SJSA1 (cell line): ENCODE data around the gene PRRX1. TPM values are rescaled to one million over a fixed set of nuclear protein-coding genes. Genes with fewer than 3 reads are reported as not detected.

ENCODE experiments used
- DNase-seq, 2 experiments: peaks; one replicate each; pipeline ENCODE4 v3.0.0-alpha.2; 2015 to 2020; ENCODE audit warnings: low spot score in 2 of 2, low read depth in 1 of 2
- H3K27ac ChIP-seq: fragments of 250-450 bp; sonication (Bioruptor Pico); 2 replicates; pipeline ENCODE4 v1.5.1; 2020; ENCODE audit warnings: mild to moderate bottlenecking, moderate library complexity
- H3K27me3 ChIP-seq: fragments of 250-450 bp; sonication (Bioruptor Pico); replicated peaks from 2 replicates; pipeline ENCODE4 v1.5.1; 2020; ENCODE audit warnings: mild to moderate bottlenecking, moderate library complexity
- H3K36me3 ChIP-seq: fragments of 250-450 bp; sonication (Bioruptor Pico); 2 replicates; pipeline ENCODE4 v1.5.1; 2020; ENCODE audit warnings: mild to moderate bottlenecking
- H3K4me1 ChIP-seq: fragments of 250-450 bp; sonication (Bioruptor Pico); replicated peaks from 2 replicates; pipeline ENCODE4 v1.6.1; 2021; ENCODE audit warnings: mild to moderate bottlenecking
- H3K4me3 ChIP-seq: fragments of 250-450 bp; sonication (Bioruptor Pico); 2 replicates; pipeline ENCODE4 v1.5.1; 2020; ENCODE audit warnings: mild to moderate bottlenecking
- H3K9me3 ChIP-seq: fragments of 250-450 bp; sonication (Bioruptor Pico); replicated peaks from 2 replicates; pipeline ENCODE4 v1.5.1; 2020; ENCODE audit warnings: mild to moderate bottlenecking
- total RNA-seq: library from RNA; depleted of rRNA; stranded (reverse); fragments of >200 nt; shearing (Covaris generic); gene quantifications from 2 replicates; pipeline ENCODE4 v1.2.3, GENCODE V29; 2014

PRRX1 gene
- total RNA-seq, 1 experiment from 2014 or later, result 1.6 TPM

DNA sequence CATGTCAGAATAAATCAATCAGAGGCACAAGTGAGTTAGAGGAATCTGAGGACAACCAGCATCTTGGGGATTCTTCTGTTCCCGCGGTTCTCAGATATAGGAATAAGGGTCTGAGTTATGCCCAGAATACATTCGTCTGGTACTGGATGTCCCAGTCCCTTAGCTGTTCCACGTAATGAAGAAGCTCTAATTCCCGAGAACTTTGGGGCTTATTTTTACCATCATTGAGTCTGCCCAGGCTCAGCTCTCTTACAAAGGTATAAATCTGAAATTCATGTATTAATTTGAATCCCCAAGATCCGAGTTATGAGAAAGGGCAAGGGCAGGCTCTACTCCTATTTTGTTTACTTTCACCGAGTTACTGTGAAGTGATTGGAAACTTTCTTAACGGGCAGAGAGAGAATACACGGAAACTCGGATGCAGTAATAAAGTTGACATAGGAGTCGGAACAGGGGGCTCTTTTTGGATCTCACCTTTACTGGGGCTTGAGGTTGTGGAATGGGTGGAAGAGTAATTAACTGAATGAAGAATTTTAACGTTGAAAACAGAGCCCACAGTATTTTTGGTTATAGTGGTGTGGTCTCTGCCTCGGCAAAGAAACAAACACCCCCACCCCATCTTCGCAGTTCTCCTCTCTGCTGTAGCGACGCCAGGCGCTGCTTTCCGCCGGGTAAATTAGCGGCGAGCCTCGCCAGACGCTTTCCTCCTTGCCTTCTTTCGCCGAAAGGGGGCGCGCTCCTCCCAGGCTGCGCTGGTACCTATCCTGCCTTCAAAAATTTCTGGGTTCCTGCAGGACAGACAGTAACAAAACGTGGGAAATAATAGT lies 7.1 kb downstream of the PRRX1 start:
- DNase-seq, result no peak
- H3K36me3 ChIP-seq, result no peaks in the 10 kb centered on the region
- H3K4me3 ChIP-seq, result no peak overlapping the region
- H3K4me1 ChIP-seq, result no peaks in the 10 kb centered on the region
- H3K9me3 ChIP-seq, result no peaks in the 10 kb centered on the region
- no peak overlapping the region for H3K27ac ChIP-seq
- H3K27me3 ChIP-seq, result no peaks in the 10 kb centered on the region

DNA sequence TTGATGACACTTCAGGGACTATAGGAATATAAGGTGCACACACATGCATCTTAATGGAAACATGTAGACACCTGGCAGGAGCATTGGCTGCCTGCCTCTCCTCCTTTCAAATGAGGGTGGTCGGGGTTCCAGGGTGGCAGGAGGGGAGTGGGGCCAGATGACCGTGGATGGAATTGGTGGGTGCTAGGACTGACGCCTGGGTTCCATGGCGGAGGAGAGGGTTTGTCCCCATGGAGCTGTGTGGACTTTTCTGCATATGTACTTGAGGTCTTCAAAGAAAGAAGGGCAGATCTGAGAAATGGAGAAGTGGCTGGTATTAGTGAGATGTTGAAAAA lies 7.7 kb downstream of the PRRX1 start:
- Histone ChIP-seq H3K4me3 (no peak overlapping the region), H3K27ac (no peak overlapping the region), H3K36me3 (no peaks in the 10 kb centered on the region), H3K9me3 (no peaks in the 10 kb centered on the region), H3K4me1 (no peaks in the 10 kb centered on the region), H3K27me3 (no peaks in the 10 kb centered on the region)
- no peak for DNase-seq

DNA sequence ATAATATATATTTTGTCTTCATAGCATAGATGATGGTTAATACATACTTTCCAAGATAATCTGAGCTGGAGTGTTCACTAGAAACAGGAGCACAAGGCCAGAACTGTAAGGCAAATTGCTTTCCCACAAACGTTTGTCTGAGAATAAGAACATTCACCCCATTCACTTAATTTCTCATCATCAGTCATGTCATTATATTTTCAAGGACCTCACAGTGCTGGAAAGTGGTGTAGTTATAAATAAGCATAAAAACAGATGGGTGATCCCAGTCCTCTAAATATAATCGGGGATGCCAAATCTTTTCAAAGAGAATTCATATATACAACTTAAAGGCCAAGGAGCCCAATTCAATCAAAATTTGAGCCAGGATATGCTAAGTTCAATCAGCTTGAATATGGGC lies 8.4 kb downstream of the PRRX1 start:
- Histone ChIP-seq H3K4me1 (no peaks in the 10 kb centered on the region), H3K27ac (no peak overlapping the region)
- DNase-seq, result no peak

DNA sequence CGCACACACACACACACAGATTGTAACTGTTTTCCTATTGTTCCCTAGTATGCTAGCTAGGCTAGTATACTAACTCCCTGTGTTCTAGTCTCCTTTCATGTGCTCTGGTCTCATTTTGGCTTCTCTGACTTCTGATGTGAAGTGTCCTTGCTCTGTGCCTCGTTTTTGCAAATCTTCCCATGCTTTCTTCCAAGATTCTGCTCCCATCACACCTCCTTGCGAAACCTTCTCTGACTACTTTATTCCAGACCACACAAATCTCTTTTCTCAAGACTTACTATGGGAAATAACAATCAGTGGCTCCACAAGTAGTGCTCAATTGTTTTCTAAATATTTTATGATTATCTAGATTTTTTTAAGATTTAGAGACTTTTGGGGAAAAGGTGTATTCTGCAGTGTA lies 10.3 kb downstream of the PRRX1 start:
- Histone ChIP-seq H3K27ac (no peak overlapping the region), H3K9me3 (no peaks in the 10 kb centered on the region), H3K4me1 (no peaks in the 10 kb centered on the region), H3K27me3 (no peaks in the 10 kb centered on the region), H3K4me3 (no peak overlapping the region), H3K36me3 (no peaks in the 10 kb centered on the region)
- no peak for DNase-seq

More for the DNA sequence above, 8.4 kb downstream of the PRRX1 start:
- no peaks in the 10 kb centered on the region for H3K36me3 ChIP-seq
- H3K27me3 ChIP-seq, result no peaks in the 10 kb centered on the region
- H3K4me3 ChIP-seq, result no peak overlapping the region
- no peaks in the 10 kb centered on the region for H3K9me3 ChIP-seq

DNA sequence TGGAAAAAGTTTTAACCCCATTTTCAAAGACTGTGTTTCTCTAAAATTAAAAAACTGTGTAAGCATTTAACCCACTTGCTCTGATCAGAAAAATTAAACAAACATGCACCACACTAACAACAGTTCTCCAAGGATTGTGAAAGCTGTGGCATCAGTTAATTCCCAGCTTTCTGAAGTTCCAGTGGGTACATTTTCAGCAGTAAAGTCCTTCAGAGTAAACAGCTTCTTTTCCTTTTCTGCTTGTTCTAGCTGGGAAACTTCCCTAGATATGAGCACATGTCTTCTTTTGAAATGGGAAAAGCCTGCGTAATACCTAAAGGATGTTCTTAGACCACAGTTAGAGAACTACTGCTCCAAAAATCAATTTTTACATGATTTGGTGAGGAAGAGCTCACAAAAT lies 11.1 kb downstream of the PRRX1 start:
- Histone ChIP-seq H3K27me3 (no peaks in the 10 kb centered on the region), H3K4me3 (no peak overlapping the region), H3K9me3 (no peaks in the 10 kb centered on the region), H3K4me1 (no peaks in the 10 kb centered on the region), H3K27ac (no peak overlapping the region), H3K36me3 (no peaks in the 10 kb centered on the region)
- DNase-seq, result no peak

DNA sequence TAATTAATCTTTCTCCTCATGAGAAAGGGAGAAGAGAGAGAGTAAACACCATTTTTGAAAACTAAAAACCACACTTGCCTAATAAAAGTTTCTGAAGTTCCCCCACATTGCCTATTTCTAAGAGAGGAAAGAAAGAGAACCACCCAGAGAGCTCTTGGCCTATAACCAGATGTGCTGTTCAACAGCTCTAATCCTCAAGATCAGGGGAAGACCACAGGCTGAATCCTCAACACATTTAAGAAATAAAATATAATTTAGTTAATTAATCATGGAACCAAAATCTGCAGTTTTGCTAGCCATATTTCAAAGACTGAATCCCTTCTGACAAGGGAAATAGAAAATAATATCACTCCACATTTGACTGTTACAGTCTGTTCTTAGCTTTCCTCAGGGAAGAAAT lies 11.9 kb downstream of the PRRX1 start:
- no peak overlapping the region for H3K4me3 ChIP-seq
- DNase-seq, result no peak
- H3K9me3 ChIP-seq, result no peaks in the 10 kb centered on the region
- H3K27ac ChIP-seq, result no peak overlapping the region
- no peaks in the 10 kb centered on the region for H3K27me3 ChIP-seq
- H3K4me1 ChIP-seq, result no peaks in the 10 kb centered on the region
- H3K36me3 ChIP-seq, result no peaks in the 10 kb centered on the region

DNA sequence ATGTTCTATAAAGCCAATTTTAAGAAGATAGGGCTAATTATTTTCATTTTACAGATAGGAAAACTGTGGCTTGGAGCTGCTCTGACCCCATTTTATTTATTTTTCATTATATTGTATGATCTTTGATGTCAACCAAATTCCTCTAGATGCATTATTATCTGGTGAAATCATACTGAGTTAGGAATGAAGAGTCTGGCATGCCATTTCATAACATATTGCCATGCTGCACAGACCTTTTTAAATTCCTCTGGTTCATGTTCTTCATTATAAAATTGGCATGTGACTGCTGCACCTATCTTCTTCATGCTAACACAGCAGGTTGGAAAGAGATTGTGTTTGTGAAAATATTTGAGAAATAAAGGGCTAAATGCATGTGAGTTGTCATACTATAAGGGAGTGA lies 12.7 kb downstream of the PRRX1 start:
- H3K36me3 ChIP-seq, result no peaks in the 10 kb centered on the region
- H3K4me3 ChIP-seq, result no peak overlapping the region
- no peak overlapping the region for H3K27ac ChIP-seq
- no peaks in the 10 kb centered on the region for H3K4me1 ChIP-seq
- no peak for DNase-seq
- H3K27me3 ChIP-seq, result no peaks in the 10 kb centered on the region
- no peaks in the 10 kb centered on the region for H3K9me3 ChIP-seq

DNA sequence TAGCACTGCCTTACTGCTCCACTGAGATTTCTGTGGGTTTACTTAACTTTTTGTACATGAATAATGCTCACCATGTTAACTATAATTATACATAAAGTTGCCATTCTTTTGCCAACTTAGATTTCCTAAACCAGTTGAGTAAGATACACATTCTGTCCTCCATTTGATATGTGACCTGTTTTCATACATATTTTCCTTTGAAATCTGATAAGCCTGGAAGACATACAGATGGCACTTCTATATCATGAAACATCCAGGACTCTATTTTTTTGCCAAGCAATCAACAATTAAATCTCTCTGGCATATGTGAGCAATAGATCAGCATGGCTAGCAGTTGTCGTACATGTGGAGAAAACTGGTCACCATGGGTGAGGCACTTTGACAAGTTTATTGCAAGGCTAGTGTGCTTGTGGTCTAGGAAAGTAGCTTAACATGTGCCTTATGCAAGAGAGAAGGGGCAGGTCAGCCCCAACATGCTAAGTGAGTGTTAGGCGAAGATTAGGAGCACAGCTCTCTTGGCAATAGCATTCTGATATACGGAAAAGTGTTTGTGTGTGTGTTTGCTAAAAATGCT lies 14.2 kb downstream of the PRRX1 start:
- no peaks in the 10 kb centered on the region for H3K9me3 ChIP-seq
- H3K4me3 ChIP-seq, result no peak overlapping the region
- H3K4me1 ChIP-seq, result no peaks in the 10 kb centered on the region
- DNase-seq, result no peak
- H3K27me3 ChIP-seq, result no peaks in the 10 kb centered on the region
- no peak overlapping the region for H3K27ac ChIP-seq
- H3K36me3 ChIP-seq, result no peaks in the 10 kb centered on the region

DNA sequence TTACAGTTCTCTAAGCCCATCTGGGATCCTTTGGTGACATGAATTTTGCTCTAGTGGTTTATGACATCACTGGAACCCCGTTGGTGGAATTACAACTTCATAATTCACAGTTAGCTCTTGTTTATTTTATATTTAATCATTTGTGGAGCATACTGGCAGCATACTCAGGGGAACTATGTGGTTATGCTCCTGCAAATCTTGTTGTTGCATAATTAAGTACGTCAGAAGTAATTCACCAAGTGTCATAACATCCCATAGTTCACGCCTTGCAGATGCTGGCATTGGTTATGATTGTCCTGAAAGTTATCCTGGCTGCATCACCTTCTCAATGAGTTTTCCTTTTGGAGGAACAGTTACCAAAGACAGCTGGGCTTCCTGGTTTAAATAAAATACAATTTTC lies 16.5 kb downstream of the PRRX1 start:
- no peak overlapping the region for H3K27ac ChIP-seq
- no peaks in the 10 kb centered on the region for H3K4me1 ChIP-seq
- no peaks in the 10 kb centered on the region for H3K27me3 ChIP-seq
- H3K4me3 ChIP-seq, result no peak overlapping the region
- DNase-seq, result no peak
- H3K36me3 ChIP-seq, result no peaks in the 10 kb centered on the region
- no peaks in the 10 kb centered on the region for H3K9me3 ChIP-seq

DNA sequence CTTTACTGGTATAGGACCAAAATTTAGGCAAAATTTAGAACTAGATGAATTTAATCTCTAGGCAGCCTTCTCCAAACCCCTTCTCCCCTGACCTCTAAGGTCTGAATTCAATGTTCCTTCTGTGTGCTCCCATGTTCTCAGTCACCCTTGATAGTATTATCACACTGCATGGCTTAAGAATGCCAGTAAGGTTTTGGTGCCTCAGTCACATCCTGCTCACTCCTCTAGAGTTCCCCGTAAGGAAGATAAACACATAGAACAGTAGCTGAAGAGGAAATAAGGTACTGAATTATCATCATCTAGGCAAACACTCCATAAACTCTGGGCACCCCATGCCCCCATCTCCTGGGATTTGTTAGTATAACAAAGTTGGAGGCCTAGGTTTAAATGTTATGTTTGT lies 18.2 kb downstream of the PRRX1 start:
- no peak for DNase-seq
- no peaks in the 10 kb centered on the region for H3K9me3 ChIP-seq
- no peaks in the 10 kb centered on the region for H3K36me3 ChIP-seq
- H3K4me1 ChIP-seq, result no peaks in the 10 kb centered on the region
- no peak overlapping the region for H3K27ac ChIP-seq
- H3K4me3 ChIP-seq, result no peak overlapping the region
- no peaks in the 10 kb centered on the region for H3K27me3 ChIP-seq

DNA sequence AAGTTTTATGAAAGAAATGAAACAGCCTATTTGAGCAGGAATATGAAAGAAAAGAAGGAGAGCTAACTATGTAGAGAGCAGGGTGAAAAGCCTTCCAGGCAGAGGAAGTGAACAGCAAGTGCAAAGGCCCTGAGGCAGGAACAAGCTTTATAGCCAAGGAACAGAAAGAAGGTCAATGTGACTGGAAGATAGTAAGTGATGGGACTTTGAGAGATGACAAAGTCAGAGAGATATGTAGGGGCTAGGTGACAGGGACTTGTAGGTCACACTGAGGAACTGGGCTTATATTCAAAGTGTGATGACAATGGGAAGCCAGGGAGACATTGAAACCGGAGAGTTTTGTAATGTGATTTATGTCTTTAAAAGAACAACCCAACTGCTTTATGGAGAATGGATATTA lies 18.9 kb downstream of the PRRX1 start:
- Histone ChIP-seq H3K4me3 (no peak overlapping the region), H3K27ac (no peak overlapping the region), H3K4me1 (no peaks in the 10 kb centered on the region), H3K36me3 (no peaks in the 10 kb centered on the region), H3K27me3 (no peaks in the 10 kb centered on the region), H3K9me3 (no peaks in the 10 kb centered on the region)
- DNase-seq, result no peak

DNA sequence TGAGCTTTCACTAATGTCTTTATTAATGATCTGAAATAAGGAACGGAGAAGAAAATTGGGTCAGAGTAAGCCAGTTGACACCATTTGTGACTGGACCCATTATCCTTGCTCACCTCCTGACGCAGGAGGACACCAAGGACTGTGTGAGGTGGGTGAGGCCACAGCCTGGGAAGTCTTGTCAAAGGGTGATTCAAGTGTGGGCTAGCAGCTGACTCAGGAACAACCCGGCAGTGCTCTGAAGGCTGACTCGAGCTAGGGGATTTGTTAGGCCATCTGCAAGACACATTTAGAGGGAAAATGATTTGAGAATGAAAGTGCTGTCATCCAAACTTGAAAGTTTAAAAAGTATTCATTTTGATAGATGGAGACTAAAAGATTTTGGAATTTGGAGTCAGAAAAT lies 21.2 kb downstream of the PRRX1 start:
- DNase-seq, result no peak
- no peaks in the 10 kb centered on the region for H3K9me3 ChIP-seq
- H3K4me3 ChIP-seq, result no peak overlapping the region
- no peaks in the 10 kb centered on the region for H3K36me3 ChIP-seq
- H3K27ac ChIP-seq, result no peak overlapping the region
- no peaks in the 10 kb centered on the region for H3K4me1 ChIP-seq
- no peaks in the 10 kb centered on the region for H3K27me3 ChIP-seq

DNA sequence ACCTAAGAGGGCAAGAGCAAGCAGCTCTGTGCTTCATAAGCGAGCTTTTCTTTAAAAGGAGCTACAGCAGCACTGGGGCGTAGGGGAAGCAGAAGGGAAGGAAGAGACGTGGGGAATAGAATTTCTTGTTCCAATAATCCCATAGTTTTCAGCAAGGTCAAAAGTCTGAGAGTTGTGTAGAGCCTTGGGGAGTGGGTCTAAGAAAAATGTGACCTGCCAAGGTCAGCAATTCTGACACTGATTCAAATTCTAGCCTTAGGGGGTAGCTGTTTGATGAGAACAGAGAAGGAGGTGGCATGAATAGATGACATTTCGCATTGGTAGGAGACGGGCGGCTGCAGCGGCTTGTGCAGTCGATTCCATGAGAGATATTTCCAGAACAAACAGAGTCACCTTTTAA lies 22.4 kb downstream of the PRRX1 start:
- no peaks in the 10 kb centered on the region for H3K36me3 ChIP-seq
- H3K4me3 ChIP-seq, result no peak overlapping the region
- H3K9me3 ChIP-seq, result no peaks in the 10 kb centered on the region
- no peaks in the 10 kb centered on the region for H3K4me1 ChIP-seq
- H3K27me3 ChIP-seq, result no peaks in the 10 kb centered on the region
- no peak overlapping the region for H3K27ac ChIP-seq
- no peak for DNase-seq

DNA sequence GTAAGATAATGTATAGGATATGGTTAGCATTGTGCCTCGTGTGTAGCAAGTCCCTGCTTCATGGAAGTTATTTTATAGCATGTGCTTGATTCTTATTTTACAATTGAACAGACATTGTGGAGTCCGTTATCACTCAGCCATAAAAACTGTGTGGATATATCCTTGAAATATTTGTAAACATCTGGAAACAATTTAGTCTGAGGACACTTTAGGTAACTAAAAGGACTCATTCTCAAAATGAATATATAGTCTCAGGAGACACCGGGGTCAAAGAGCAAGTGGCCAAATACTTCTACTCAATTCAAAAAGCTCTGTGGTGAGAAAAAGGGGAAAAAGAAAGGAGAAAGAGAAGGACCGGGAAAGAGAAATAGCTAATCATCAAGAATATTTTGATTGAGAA lies 23.7 kb downstream of the PRRX1 start:
- Histone ChIP-seq H3K27me3 (no peaks in the 10 kb centered on the region), H3K4me3 (no peak overlapping the region), H3K36me3 (no peaks in the 10 kb centered on the region), H3K9me3 (no peaks in the 10 kb centered on the region), H3K27ac (no peak overlapping the region), H3K4me1 (no peaks in the 10 kb centered on the region)
- no peak for DNase-seq

DNA sequence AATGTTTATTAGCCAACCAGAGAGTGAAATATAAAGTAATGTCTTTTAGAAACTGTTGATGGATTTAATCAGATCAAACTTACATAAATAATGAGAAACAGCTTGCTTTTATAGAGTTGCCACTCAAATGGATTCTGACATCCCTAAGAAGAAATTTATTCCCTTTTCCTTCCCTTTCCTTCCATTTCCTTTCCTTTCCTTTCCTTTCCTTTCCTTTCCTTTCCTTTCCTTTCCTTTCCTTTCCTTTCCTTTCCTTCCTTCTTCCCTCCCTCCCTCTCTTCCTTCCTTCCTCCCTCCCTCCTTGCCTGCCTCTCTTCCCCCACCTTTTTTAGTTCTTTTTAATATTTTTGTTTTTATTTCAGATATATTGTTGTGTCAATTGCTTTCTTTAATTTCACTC lies 27.3 kb downstream of the PRRX1 start:
- no peak for DNase-seq
- Histone ChIP-seq H3K9me3 (no peaks in the 10 kb centered on the region), H3K27ac (no peak overlapping the region), H3K4me1 (no peaks in the 10 kb centered on the region), H3K4me3 (no peak overlapping the region), H3K27me3 (no peaks in the 10 kb centered on the region), H3K36me3 (no peaks in the 10 kb centered on the region)
